ENCODE results near the gene TGFBR3. TPM values are rescaled to one million over a fixed set of nuclear protein-coding genes. Genes with fewer than 3 reads are reported as not detected.

Gene TGFBR3
- total RNA-seq, 1 experiment from 2014 or later, result 3.1 TPM

DNA sequence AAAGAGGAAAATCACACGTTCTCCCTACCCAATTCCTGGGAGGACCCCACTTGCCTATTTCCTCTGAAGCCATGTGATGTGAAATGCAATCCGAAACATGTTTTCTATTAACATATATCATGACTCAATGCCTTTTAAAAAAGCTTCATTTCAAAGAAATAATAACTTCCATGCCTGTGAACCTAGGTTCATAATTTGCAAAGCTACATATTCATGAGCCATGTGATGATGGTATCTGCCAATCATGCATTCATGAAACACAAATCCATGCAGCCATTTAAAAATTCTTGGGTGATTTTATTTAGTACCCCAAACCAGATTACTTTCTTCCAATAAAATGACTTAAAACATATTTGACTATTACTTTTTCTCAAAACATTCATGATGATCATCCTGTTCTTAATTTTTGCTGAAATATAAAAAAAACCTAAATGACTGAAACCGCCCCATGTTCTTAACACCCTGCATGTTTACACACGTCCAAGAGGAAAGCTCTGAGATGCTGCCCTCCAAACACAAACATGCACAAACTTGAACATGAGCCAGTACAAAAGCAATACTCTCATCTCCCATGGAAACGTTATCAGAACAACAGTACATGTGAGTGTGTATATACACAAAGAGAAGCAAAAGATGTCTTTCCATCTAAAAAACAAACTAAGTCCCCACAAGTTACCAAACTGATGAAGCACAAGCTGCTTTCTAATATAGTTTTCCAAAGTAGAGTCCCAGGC, 140.1 kb downstream of the TGFBR3 start:
- POLR2A ChIA-PET (ENCODE audit: low non-redundant PET), result no interaction called here
- TF ChIP-seq CTCF (conservative IDR thresholded peaks at IDR 0.05; ENCODE audit: low read depth, low read length) (no peak), EZH2 (IDR thresholded peaks at IDR 0.05; ENCODE audit: borderline replicate concordance, low read depth, low read length, poor library complexity, severe bottlenecking) (no peak)
- DNase-seq (ENCODE audit: low spot score), result no peak
- intact Hi-C loops (cut with micrococcal nuclease; ENCODE audit: unreplicated experiment), result no loop called here
- H3K4me1 ChIP-seq (ENCODE audit: insufficient read depth, low read length, poor library complexity, severe bottlenecking), result no peaks in the 10 kb centered on the region
- peaks cover 10% of the 10 kb centered on the region for H3K9me3 ChIP-seq (ENCODE audit: low read depth, low read length, poor library complexity, severe bottlenecking)
- no peaks in the 10 kb centered on the region for H3K27me3 ChIP-seq (replicated peaks; ENCODE audit: insufficient read depth, low read depth, low read length, poor library complexity)
- no peak overlapping the region for H3K4me3 ChIP-seq (ENCODE audit: low read depth, low read length, poor library complexity, severe bottlenecking)
- CTCF ChIA-PET, result no interaction called here
- H3K36me3 ChIP-seq (ENCODE audit: insufficient read depth, low read length, poor library complexity, severe bottlenecking), result no peaks in the 10 kb centered on the region
- no peak overlapping the region for H3K27ac ChIP-seq (ENCODE audit: low read depth, low read length, poor library complexity, severe bottlenecking)
- no TSS peak for BruUV-seq (replicated peaks)

DNA sequence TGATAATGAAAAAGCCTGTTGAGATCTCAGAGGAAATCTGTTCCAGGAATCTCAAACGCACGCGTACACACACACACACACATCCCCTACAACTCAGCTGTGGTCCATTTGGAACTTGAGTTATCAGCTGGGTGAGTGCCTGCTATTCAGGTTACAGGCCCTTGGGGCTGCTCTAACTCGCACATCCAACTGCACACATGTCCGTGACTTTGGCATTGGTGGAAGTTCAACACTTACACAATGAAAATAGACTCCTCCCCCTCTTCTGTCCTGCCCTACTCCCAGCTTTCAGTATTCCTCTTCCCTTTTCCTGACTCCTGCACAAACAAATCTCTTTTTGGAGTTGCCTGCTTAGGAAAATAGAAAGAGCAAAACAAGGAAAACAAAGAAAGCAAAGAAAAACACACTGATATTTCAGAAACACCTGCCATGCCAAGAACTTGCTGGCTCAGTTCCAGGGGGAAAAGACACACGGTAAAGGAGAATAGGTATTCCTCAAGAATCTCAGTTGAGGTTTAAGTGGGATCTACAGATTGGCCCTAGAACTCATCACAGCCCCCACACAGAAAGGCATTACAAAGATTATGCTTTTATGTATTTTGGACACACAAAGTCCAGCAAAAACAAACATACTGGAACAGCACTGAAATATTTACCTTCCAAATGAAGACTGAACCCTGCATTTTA, 140.9 kb downstream of the TGFBR3 start:
- DNase-seq (ENCODE audit: low spot score), result no peak
- H3K36me3 ChIP-seq (ENCODE audit: insufficient read depth, low read length, poor library complexity, severe bottlenecking), result no peaks in the 10 kb centered on the region
- CTCF ChIA-PET, result no interaction called here
- no peaks in the 10 kb centered on the region for H3K4me1 ChIP-seq (ENCODE audit: insufficient read depth, low read length, poor library complexity, severe bottlenecking)
- TF ChIP-seq EZH2 (IDR thresholded peaks at IDR 0.05; ENCODE audit: borderline replicate concordance, low read depth, low read length, poor library complexity, severe bottlenecking) (no peak), CTCF (conservative IDR thresholded peaks at IDR 0.05; ENCODE audit: low read depth, low read length) (no peak)
- POLR2A ChIA-PET (ENCODE audit: low non-redundant PET), result no interaction called here
- intact Hi-C loops (cut with micrococcal nuclease; ENCODE audit: unreplicated experiment), result no loop called here
- H3K27me3 ChIP-seq (replicated peaks; ENCODE audit: insufficient read depth, low read depth, low read length, poor library complexity), result no peaks in the 10 kb centered on the region
- BruUV-seq (replicated peaks), result no TSS peak
- peaks cover 10% of the 10 kb centered on the region for H3K9me3 ChIP-seq (ENCODE audit: low read depth, low read length, poor library complexity, severe bottlenecking)
- H3K4me3 ChIP-seq (ENCODE audit: low read depth, low read length, poor library complexity, severe bottlenecking), result no peak overlapping the region
- H3K27ac ChIP-seq (ENCODE audit: low read depth, low read length, poor library complexity, severe bottlenecking), result no peak overlapping the region

GRCh38 chr1:91742848-91743292, 143.1 kb downstream of the TGFBR3 start:
- DNase-seq (ENCODE audit: low spot score), result no peak
- H3K36me3 ChIP-seq (ENCODE audit: insufficient read depth, low read length, poor library complexity, severe bottlenecking), result no peaks in the 10 kb centered on the region
- intact Hi-C loops (cut with micrococcal nuclease; ENCODE audit: unreplicated experiment), result no loop called here
- no peaks in the 10 kb centered on the region for H3K27me3 ChIP-seq (replicated peaks; ENCODE audit: insufficient read depth, low read depth, low read length, poor library complexity)
- no TSS peak for BruUV-seq (replicated peaks)
- ChIA-PET CTCF (no interaction called here), POLR2A (ENCODE audit: low non-redundant PET) (no interaction called here)
- no peak overlapping the region for H3K4me3 ChIP-seq (ENCODE audit: low read depth, low read length, poor library complexity, severe bottlenecking)
- no peak for TF ChIP-seq CTCF (conservative IDR thresholded peaks at IDR 0.05; ENCODE audit: low read depth, low read length)
- no peak for TF ChIP-seq EZH2 (IDR thresholded peaks at IDR 0.05; ENCODE audit: borderline replicate concordance, low read depth, low read length, poor library complexity, severe bottlenecking)
- peaks cover 10% of the 10 kb centered on the region for H3K9me3 ChIP-seq (ENCODE audit: low read depth, low read length, poor library complexity, severe bottlenecking)
- no peak overlapping the region for H3K27ac ChIP-seq (ENCODE audit: low read depth, low read length, poor library complexity, severe bottlenecking)
- H3K4me1 ChIP-seq (ENCODE audit: insufficient read depth, low read length, poor library complexity, severe bottlenecking), result no peaks in the 10 kb centered on the region

All from A673 (cell line).